Measurements from ENCODE around the gene PMPCA. TPM values are rescaled to one million over a fixed set of nuclear protein-coding genes. Genes with fewer than 3 reads are reported as not detected.
A peak's percentile ranks its signal among the peaks of the same experiment; 100 is the strongest.

Gene PMPCA
- total RNA-seq, 2 donors from 2014 or later = 89.7 to 123 TPM

- H3K27me3 Mint-ChIP-seq = no peaks in the 10 kb centered on the region
- H3K9me3 Mint-ChIP-seq = no peaks in the 10 kb centered on the region
- H3K36me3 Mint-ChIP-seq (ENCODE audit: low read depth) = peaks cover 46% of the 10 kb centered on the region
- ATAC-seq (replicated peaks) = peak; percentile 76
- H3K4me3 Mint-ChIP-seq = peak overlapping the region; percentile 87
- peaks cover 10% of the 10 kb centered on the region for H3K4me1 Mint-ChIP-seq
- peak overlapping the region; percentile 87 for H3K27ac Mint-ChIP-seq
These were observed 28.4 kb downstream of the PMPCA start for GRCh38 chr9:136438548-136439480.

GRCh38 chr9:136439481-136440408 is 29.3 kb downstream of the PMPCA start, which contains the start of gene INPP5E:
INPP5E (minus strand) TSS chr9:136439845; CDS start chr9:136439419, 426 bp downstream.
- Mint-ChIP-seq H3K27me3 (no peaks in the 10 kb centered on the region), H3K36me3 (ENCODE audit: low read depth) (peaks cover 55% of the 10 kb centered on the region), H3K27ac (no peak within 1 kb of the TSS), H3K4me1 (peaks cover 10% of the 10 kb centered on the region), H3K4me3 (peak within 1 kb of the TSS; percentile 87), H3K9me3 (no peaks in the 10 kb centered on the region)
- peak; percentile 84 for ATAC-seq (replicated peaks)

- no peak overlapping the region for H3K4me3 Mint-ChIP-seq
- H3K9me3 Mint-ChIP-seq = no peaks in the 10 kb centered on the region
- ATAC-seq (replicated peaks) = no peak
These were observed 30.8 kb downstream of the PMPCA start for GRCh38 chr9:136441191-136441680.

GRCh38 chr9:136441681-136442245 is 31.3 kb downstream of the PMPCA start:
- Mint-ChIP-seq H3K9me3 (no peaks in the 10 kb centered on the region), H3K4me1 (peaks cover 7% of the 10 kb centered on the region), H3K27me3 (no peaks in the 10 kb centered on the region), H3K27ac (no peak overlapping the region), H3K4me3 (no peak overlapping the region), H3K36me3 (ENCODE audit: low read depth) (peaks cover 72% of the 10 kb centered on the region)
- no peak for ATAC-seq (replicated peaks)

More at GRCh38 chr9:136441191-136441680, 30.8 kb downstream of the PMPCA start:
- peaks cover 10% of the 10 kb centered on the region for H3K4me1 Mint-ChIP-seq
- H3K36me3 Mint-ChIP-seq (ENCODE audit: low read depth) = peaks cover 70% of the 10 kb centered on the region
- H3K27ac Mint-ChIP-seq = no peak overlapping the region
- no peaks in the 10 kb centered on the region for H3K27me3 Mint-ChIP-seq

GRCh38 chr9:136442265-136442664 is 31.8 kb downstream of the PMPCA start:
- Mint-ChIP-seq H3K9me3 (no peaks in the 10 kb centered on the region), H3K4me3 (no peak overlapping the region), H3K36me3 (ENCODE audit: low read depth) (peaks cover 72% of the 10 kb centered on the region), H3K27ac (peak overlapping the region; percentile 28), H3K4me1 (peaks cover 2% of the 10 kb centered on the region), H3K27me3 (no peaks in the 10 kb centered on the region)
- no peak for ATAC-seq (replicated peaks)

GRCh38 chr9:136443087-136443486 is 32.6 kb downstream of the PMPCA start:
- H3K27ac Mint-ChIP-seq = no peak overlapping the region
- no peak for ATAC-seq (replicated peaks)

GRCh38 chr9:136443687-136444086 is 33.2 kb downstream of the PMPCA start:
- Mint-ChIP-seq H3K27ac (no peak overlapping the region), H3K36me3 (ENCODE audit: low read depth) (peaks cover 75% of the 10 kb centered on the region), H3K4me3 (no peak overlapping the region), H3K4me1 (no peaks in the 10 kb centered on the region), H3K27me3 (no peaks in the 10 kb centered on the region), H3K9me3 (no peaks in the 10 kb centered on the region)
- ATAC-seq (replicated peaks) = no peak

More at GRCh38 chr9:136443087-136443486, 32.6 kb downstream of the PMPCA start:
- Mint-ChIP-seq H3K9me3 (no peaks in the 10 kb centered on the region), H3K27me3 (no peaks in the 10 kb centered on the region), H3K4me3 (no peak overlapping the region), H3K4me1 (no peaks in the 10 kb centered on the region), H3K36me3 (ENCODE audit: low read depth) (peaks cover 74% of the 10 kb centered on the region)

GRCh38 chr9:136444102-136444501 is 33.6 kb downstream of the PMPCA start:
- H3K27ac Mint-ChIP-seq = no peak overlapping the region
- no peak for ATAC-seq (replicated peaks)
- no peaks in the 10 kb centered on the region for H3K27me3 Mint-ChIP-seq
- no peaks in the 10 kb centered on the region for H3K9me3 Mint-ChIP-seq
- H3K4me3 Mint-ChIP-seq = no peak overlapping the region
- H3K4me1 Mint-ChIP-seq = no peaks in the 10 kb centered on the region
- H3K36me3 Mint-ChIP-seq (ENCODE audit: low read depth) = peaks cover 79% of the 10 kb centered on the region

- H3K27me3 Mint-ChIP-seq = no peaks in the 10 kb centered on the region
- H3K27ac Mint-ChIP-seq = no peak overlapping the region
These were observed 35.3 kb downstream of the PMPCA start for GRCh38 chr9:136445799-136446198.

GRCh38 chr9:136447173-136447778 is 36.8 kb downstream of the PMPCA start:
- H3K36me3 Mint-ChIP-seq (ENCODE audit: low read depth) = peaks cover 95% of the 10 kb centered on the region
- no peak overlapping the region for H3K4me3 Mint-ChIP-seq
- peak overlapping the region; percentile 43 for H3K27ac Mint-ChIP-seq

More at GRCh38 chr9:136445799-136446198, 35.3 kb downstream of the PMPCA start:
- Mint-ChIP-seq H3K9me3 (no peaks in the 10 kb centered on the region), H3K36me3 (ENCODE audit: low read depth) (peaks cover 91% of the 10 kb centered on the region), H3K4me3 (no peak overlapping the region), H3K4me1 (no peaks in the 10 kb centered on the region)
- ATAC-seq (replicated peaks) = no peak

GRCh38 chr9:136448655-136449054 is 38.2 kb downstream of the PMPCA start:
- Mint-ChIP-seq H3K4me1 (no peaks in the 10 kb centered on the region), H3K36me3 (ENCODE audit: low read depth) (peaks cover 95% of the 10 kb centered on the region), H3K27me3 (no peaks in the 10 kb centered on the region), H3K27ac (no peak overlapping the region), H3K4me3 (no peak overlapping the region), H3K9me3 (no peaks in the 10 kb centered on the region)
- no peak for ATAC-seq (replicated peaks)

More at GRCh38 chr9:136447173-136447778, 36.8 kb downstream of the PMPCA start:
- H3K9me3 Mint-ChIP-seq = no peaks in the 10 kb centered on the region
- no peaks in the 10 kb centered on the region for H3K4me1 Mint-ChIP-seq
- no peak for ATAC-seq (replicated peaks)
- no peaks in the 10 kb centered on the region for H3K27me3 Mint-ChIP-seq

GRCh38 chr9:136451221-136451877 is 40.9 kb downstream of the PMPCA start:
- H3K4me1 Mint-ChIP-seq = no peaks in the 10 kb centered on the region

GRCh38 chr9:136453326-136453725 is 42.9 kb downstream of the PMPCA start:
- no peak overlapping the region for H3K27ac Mint-ChIP-seq
- ATAC-seq (replicated peaks) = no peak
- peaks cover 92% of the 10 kb centered on the region for H3K36me3 Mint-ChIP-seq (ENCODE audit: low read depth)
- no peaks in the 10 kb centered on the region for H3K27me3 Mint-ChIP-seq
- H3K4me3 Mint-ChIP-seq = no peak overlapping the region
- no peaks in the 10 kb centered on the region for H3K9me3 Mint-ChIP-seq
- no peaks in the 10 kb centered on the region for H3K4me1 Mint-ChIP-seq

More at GRCh38 chr9:136451221-136451877, 40.9 kb downstream of the PMPCA start:
- Mint-ChIP-seq H3K4me3 (no peak overlapping the region), H3K27me3 (no peaks in the 10 kb centered on the region), H3K27ac (no peak overlapping the region), H3K9me3 (no peaks in the 10 kb centered on the region), H3K36me3 (ENCODE audit: low read depth) (peaks cover 92% of the 10 kb centered on the region)
- ATAC-seq (replicated peaks) = no peak

All from activated T-helper 17 cell treated with anti-CD3 and anti-CD28 coated beads, Interleukin-2, amount 50 U/mL, for 72 hours (primary cell).